HEK293 (cell line): ENCODE results near the gene MOB1A.

Experiments used
- ATF2 ChIP-seq: fragments of 450-650 bp; formaldehyde crosslinking; IDR thresholded peaks from 2 replicates; pipeline ENCODE4 v1.5.1; 2016; ENCODE audit warnings: missing biosample characterization, missing genetic modification characterization, low read depth
- CTCF ChIP-seq: fragments of 450-650 bp; formaldehyde crosslinking; IDR thresholded peaks from 2 replicates; pipeline ENCODE4 v1.5.1; 2016; ENCODE audit warnings: missing biosample characterization, missing genetic modification characterization
- INSM2 ChIP-seq: fragments of 450-650 bp; formaldehyde crosslinking; IDR thresholded peaks from 2 replicates; pipeline ENCODE4 v1.5.1; 2016; ENCODE audit warnings: missing biosample characterization, missing genetic modification characterization
- ZBTB1 ChIP-seq: fragments of 450-650 bp; formaldehyde crosslinking; IDR thresholded peaks from 2 replicates; pipeline ENCODE4 v1.5.1; 2016; ENCODE audit warnings: missing biosample characterization, missing genetic modification characterization

- TF ChIP-seq CTCF (tag by site-specific recombination) (no peak), ATF2 (tag by site-specific recombination) (no peak), ZBTB1 (tag by site-specific recombination) (no peak), INSM2 (tag by site-specific recombination) (no peak)
Observed at GRCh38 chr2:74164761-74165160, 13.9 kb downstream of the MOB1A start.
